GM19397 (cell line): Measurements from ENCODE around the gene FAM83D.

Source experiments
- ATAC-seq: cut with Tn5 transposase; IDR thresholded peaks from one replicate; pipeline ENCODE4 v1.9.1; 2021; ENCODE audit warnings: mild to moderate bottlenecking, moderate library complexity; ENCODE audit not compliant: unreplicated experiment

Gene FAM83D, protein sequence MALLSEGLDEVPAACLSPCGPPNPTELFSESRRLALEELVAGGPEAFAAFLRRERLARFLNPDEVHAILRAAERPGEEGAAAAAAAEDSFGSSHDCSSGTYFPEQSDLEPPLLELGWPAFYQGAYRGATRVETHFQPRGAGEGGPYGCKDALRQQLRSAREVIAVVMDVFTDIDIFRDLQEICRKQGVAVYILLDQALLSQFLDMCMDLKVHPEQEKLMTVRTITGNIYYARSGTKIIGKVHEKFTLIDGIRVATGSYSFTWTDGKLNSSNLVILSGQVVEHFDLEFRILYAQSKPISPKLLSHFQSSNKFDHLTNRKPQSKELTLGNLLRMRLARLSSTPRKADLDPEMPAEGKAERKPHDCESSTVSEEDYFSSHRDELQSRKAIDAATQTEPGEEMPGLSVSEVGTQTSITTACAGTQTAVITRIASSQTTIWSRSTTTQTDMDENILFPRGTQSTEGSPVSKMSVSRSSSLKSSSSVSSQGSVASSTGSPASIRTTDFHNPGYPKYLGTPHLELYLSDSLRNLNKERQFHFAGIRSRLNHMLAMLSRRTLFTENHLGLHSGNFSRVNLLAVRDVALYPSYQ

DNA sequence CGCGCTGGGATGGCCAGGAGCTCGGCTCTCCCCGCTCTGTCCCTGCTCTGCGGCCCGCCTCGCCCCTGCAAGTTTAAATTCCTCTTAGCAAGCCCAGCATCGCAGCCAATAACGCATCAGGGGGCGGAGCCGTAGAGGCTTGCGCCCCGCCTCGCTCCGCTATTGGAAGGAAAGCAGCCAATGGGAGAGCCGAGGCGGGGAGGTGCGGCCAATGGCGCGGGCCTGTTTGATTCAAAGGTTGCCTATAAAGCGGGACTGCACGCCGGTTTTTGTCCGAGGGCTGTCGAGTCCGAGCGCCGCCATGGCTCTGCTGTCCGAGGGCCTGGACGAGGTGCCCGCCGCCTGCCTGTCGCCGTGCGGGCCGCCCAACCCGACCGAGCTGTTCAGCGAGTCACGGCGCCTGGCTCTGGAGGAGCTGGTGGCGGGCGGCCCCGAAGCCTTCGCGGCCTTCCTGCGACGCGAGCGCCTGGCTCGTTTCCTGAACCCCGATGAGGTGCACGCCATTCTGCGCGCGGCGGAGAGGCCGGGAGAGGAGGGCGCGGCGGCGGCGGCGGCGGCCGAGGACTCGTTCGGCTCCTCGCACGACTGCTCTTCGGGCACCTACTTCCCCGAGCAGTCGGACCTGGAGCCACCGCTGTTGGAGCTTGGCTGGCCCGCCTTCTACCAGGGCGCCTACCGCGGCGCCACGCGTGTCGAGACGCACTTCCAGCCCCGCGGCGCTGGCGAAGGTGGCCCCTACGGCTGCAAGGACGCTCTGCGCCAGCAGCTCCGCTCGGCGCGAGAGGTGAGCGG is at the start of gene FAM83D:
Gene FAM83D (plus strand): TSS at position 276 of the 792 bp plus-strand sequence. CDS start 26 bp downstream, at position 302.
- peak; percentile 90 for ATAC-seq

DNA sequence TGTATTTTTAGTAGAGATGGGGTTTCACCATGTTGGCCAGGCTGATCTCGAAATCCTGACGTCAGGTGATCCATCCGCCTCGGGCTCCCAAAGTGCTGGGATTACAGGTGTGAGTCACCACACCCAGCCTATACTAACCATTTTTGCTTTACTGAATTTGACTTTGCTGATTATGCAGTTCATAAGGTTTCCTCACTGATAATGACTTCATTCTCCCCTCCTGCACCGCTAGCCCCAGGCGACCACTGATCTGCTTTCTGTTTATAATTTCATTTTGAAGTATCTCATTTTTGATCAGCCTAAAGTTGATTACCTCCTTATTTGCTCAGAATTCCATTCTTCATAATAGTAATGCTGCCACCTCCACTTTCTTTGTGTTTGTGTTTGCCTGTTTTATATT is 48.7 kb upstream of the FAM83D start:
- no peak for ATAC-seq

DNA sequence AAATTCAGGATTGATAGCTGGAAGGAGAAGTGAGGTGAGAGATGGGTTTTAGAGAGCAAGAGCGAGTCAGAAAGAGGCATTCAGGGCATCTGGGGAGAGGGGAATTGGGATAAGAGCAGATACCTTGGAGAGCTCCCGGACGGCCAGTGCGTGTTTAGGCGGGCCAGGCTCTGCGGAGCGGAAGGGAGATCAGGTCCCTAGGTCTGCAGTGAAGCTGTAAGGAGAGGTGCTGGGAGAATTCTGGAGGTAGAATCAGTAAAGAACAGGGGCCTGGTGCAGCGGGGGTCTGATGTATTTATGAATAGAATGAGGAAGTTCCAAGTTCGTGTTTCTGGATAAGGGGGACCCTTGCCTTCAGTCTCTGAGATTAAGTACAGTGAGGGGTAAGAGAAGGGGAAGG is 47.4 kb upstream of the FAM83D start:
- no peak for ATAC-seq

DNA sequence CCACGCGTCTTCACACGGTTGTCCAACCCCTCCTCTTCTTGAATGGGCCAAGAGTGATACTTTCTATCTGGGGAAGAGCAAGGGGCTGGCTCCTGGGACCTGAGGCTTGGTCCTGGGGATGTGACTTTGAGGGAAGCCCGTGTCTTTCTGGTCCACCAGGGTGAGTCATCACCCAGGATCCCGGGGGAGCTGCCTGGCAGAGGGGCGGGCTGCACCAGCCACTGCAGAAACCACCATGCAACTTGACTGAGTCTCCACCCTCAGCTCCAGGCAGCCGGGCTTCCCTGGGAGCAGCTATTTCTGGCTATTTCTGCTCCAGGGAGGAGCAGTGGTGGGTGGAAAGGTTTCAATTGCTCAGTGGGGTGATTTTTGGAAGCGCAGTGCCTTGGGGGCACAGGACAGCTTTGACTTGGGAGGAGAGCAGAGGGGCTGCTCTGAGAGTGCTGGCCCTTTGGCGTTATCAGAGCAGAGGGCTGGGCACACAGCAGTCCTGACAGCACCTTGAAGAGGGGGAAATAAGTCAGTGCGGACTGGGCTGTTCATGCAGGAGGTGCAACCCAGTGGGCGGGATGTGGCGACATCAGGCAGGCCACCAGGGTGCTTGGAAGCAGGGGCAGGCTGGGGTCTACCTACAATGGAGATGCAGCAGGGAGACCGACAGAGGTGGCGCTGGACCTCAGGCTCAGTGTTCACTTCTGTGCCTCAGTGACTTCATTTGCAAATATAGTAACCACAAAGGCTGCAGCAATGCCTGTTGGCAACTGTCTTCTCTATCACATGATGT is 45.1 kb upstream of the FAM83D start:
- no peak for ATAC-seq

DNA sequence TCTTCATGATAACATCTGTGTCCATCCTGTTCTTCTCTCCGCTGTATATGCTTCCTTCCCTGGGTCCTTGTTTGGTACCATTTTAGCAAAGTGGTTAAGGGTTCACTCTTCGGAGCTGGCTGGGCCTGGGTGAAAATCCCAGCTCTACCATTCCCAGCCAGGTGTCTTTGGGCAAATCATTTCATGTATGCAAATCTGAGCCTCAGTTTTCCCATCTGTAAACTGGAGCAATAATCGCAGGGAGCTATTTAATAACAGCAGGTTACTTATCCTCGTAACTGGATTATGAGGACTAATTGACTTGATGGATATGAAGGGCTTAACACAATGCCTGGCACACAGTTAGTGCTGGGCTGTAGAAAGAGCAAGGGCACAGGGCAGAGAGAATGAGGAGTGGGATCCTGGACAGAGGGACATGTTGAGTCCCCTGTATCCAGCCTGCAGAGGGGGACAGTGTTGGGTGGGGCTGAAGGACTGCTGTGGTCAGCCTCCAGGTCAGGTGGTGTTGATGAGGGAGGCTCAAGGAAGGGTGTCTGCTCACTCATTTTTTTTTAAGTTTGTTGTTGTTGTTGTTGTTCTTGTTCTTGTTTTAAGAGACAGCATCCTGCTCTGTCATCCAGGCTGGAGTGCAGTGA is 44.3 kb upstream of the FAM83D start:
- ATAC-seq, result no peak

DNA sequence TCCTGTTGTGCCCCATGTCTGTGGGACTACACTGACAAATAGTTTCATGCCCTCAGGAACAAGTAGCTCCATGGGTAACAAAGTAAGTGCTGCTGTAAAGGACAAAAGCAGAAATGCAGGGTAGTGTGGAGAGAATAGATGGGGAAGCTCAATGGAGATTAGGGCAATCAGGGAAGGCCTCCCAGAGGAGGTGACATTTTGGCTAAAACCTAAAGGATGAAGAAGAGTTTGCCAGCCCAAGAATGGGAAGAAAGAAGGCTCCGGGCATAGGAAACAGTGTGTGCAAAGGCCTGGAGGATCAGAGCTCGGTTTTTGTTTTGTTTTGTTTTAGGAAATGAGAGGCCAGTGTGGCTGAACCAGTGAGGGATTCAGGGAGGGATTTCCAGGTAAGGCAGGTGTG is 43.6 kb upstream of the FAM83D start:
- ATAC-seq, result no peak

DNA sequence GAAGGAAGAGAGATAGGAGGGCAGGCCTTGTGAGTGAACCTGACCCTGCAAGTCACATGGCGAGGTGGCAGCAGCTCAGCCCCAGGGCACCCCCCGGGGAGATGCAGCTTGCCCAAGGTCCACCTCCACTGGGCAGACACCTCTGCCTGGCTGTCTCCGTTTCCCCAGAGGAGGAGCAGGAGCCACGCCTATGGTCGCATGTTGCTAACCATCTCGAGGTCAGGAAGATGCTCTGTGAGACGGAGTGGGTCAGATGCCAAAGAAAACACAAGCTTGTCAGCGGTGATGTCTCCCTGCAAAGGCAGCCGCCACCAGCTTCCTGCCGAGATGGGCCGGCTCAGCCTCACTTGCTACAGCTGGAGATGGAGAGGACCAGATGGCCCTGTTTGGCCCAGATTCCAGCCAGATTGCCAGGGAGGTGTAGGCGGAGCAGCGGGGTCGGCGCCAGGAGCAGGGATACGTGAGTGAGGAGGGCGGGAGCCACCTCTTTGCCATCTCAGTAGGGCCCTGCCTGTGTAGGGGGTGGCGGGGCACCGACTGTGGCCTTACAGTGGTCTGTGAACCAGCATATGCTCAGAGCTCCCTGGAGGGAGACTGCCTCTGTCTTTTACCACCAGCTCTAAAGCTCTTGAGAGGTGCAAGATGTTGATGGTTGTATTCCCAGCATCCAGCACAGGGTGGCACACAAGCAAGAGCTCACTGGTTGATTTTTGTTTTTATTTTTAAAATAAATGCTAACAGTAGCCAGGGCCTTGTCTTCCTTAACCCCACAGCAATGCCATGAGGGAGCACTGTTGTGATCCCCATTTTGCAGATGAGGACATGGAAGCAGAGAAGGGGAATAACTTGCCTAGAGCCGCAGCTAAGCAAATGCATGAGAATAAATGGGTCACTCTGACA is 42.9 kb upstream of the FAM83D start:
- ATAC-seq, result no peak

DNA sequence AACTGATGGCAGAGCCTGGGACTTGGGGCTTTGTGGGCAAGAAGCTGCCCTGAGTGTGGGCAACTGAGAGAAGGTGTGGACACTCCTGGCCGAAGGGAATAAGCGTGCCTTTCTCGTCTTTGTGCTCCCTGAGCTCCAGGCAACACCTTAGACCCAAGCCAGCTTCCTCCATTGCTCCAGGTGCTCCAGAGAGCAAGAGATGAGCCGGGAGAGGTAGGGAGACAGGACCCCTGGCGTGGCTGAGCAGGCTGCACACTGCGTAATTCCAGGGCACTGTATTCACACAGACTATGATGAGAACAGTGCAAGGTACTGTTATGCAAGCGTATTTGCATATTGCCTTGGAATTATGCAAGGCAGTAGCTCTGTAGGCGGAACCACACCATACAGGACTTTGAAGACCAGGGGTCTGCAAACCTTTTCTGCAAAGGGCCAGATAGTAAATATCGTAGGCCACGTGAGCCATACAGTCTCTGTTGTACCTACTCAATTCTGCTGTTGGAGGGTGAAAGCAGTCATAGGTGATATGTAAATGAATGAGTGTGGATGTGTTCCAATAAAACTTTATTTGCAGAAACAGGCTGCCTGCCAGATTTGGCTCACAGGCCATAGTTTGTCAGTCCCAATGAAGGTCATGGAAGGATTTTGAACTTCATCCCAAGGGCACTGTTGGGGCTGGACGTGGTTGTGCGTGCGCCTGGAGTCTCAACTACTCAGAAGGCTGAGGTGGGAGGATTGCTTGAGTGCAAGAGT is 42.1 kb upstream of the FAM83D start:
- no peak for ATAC-seq

DNA sequence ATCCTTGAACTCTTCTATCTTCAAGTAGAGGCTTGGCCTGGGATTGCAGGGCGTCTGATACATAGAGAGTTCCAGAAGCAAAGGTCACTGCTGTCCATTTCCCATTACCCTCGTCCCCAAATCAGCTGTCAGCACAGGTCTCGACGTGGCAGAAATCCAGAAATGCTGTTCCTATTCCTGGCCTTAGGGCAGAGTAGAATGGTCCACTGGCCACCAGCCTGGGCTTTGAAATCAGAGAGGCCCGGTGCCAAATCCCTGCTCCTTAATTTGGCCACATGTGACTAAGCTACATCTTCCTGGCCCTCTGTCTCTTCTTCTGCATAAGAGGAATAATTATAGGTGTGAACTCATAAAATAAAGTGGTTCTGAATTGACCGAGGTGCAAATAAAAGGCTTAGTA is 40.9 kb upstream of the FAM83D start:
- no peak for ATAC-seq

DNA sequence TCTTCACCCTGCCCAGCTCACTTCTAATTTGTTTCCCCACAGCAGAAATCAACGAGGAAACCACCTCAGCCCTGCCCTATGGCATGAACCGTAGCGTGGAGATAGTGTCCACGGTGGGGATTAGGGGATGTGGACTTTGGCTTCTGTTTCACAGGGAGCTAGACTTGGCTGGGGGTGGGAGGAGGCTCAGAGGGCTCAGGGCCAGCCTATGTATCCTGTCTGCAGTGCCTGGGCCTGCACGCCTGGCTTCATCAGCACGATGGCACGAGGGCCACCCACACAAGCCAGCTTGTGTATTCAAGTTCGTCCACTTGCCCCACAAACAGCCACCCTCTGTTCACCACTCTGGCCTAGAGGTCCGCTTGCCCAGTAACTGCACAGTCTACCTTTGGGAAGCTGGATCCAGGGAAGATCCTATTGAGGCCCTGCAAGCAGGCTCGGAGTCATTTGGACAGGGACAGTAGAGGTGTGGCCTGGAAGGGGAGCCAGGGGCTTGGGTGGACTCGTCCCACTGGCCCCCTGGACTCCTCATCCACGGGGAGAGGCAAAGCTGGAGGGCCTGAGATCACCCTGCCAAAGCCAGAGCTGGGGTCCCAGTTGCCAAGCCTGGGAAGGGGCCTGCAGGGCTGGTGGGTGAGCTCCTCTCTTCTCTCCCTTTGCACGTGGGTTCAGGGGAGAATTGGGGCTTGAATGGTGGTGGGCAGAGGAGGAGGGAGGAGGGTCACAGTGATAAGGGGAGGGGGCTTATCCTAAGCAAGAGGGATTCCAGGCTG is 38.0 kb upstream of the FAM83D start:
- ATAC-seq, result no peak

DNA sequence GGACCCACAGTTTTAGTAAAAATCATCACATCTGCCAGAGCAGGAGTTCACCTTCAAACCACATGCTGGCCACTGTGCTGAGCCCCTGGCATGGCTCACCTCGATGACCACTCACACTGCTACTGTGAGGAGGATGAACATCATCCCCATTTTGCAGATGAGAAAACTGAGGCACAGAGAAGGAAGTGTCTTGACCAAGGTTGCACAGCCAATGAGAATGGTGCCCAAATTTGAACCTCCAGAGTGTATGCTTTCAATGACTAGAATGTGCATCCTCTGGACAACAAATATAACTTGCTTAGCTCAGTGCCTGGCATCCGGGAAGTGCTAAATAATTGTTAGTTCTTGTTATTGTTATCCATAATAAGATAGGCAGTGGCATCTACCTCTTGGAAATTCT is 37.2 kb upstream of the FAM83D start:
- no peak for ATAC-seq

DNA sequence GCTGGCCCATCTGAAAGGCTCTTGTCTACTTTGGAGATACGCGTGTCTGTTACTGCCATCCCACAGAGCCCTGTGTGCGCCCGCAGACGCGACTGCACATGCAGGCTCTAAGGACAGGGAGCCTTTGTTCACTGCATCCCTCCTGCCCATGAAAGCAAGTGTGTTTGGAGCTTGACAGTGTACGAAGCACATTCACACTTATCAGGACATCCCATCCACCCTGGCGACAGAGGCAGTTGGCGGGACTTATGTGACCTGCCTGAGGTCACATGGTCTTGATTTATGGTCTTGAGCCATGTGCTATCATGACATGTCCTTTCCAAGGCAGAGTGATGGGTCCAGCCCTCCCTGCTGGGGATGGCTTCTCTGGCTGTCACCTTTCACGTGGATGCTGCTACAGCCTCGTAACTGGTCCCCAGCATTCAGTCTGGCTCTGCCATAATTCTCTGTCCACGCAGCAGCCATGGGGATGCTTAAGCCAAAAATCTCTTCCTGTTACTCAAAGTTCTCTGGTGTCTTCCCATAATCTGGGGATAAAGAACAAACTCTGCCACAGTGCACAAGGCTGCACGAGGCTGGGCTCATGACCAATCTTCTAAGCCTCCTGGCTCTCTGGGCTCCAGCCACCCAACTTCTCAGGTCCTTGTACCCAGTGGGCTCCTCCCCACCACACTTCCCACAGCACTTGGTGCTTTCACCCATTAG is 36.3 kb upstream of the FAM83D start:
- no peak for ATAC-seq

DNA sequence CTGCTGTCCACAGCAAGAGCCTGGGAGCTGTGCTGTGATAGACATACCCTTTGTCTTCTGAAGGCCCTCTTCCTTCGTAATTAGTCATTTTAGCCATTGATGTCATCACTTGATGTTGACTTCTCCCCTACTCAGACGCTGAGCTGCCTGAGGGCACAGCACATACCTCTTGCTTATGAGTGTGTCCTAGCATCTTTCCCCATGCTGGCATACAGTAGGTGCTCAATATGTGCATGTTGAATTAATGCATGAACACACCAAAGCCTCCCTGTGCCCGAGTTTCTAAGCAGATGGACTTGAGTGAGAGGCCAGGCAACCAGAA is 35.8 kb upstream of the FAM83D start:
- ATAC-seq, result no peak

DNA sequence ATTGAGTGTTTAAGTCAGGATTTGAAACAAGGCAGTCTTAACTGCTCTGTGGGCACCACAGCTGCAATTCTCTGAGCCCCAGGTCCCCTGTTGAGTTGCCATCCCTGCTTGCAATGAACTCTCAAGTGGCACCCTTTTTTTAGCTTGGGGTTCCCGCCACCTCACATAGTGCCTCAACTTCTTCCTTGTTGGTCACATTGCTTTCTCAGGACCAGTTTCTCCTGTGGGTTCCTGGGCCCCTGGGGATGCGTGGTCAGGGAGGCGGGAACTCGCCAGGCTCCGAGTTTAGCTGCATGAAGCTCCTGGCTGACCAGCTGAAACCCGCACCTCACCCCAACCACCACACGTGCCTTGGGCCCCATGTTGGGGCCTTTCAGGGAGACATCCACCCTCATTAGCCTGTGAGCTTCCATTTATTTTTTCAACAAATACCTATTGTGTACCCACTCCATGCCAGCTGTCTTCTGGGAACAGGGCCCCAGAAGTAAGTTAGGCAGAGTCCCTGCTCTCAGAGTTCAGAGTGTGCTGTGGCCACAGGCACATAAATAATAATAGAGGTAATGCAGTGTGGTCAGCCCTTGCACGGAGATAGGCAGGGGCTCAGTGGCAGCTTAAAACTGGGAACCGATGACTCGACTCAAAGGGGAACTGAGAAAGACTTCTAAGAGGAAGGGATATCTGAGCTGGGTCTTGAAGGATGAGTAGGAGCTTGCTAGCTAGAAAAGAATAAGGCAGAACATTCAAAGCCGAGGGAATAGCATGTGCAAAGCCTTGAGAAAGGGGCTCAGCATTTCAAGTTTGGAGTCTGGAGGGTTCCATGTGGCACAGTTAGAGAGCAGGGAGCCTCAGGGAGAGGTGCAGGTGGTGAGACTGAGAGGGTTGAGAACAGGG is 33.9 kb upstream of the FAM83D start:
- no peak for ATAC-seq

DNA sequence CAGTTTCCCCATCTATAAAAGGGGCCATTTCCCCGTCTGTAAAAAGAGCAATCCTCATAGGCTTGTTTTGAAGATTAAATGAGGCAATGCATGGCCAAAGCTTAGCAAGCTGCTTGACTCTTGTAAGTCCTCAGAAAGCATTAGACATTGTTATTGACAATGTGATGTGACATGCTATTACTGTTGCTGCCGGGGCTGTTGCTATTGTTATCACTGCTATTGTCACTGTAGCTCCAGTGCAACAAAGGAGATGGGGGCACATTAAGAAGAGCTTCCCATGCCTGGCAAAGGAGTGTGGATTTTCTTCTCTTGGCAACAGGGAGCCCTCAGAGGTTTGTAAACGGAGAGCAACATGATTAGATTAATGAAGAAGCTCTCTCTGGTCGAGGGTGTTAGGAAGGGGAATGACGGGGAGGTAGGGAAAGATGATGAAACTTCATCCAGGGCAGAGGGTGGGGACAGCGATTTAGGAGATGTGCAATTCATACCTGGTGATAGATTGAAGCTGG is 33.1 kb upstream of the FAM83D start:
- ATAC-seq, result no peak

DNA sequence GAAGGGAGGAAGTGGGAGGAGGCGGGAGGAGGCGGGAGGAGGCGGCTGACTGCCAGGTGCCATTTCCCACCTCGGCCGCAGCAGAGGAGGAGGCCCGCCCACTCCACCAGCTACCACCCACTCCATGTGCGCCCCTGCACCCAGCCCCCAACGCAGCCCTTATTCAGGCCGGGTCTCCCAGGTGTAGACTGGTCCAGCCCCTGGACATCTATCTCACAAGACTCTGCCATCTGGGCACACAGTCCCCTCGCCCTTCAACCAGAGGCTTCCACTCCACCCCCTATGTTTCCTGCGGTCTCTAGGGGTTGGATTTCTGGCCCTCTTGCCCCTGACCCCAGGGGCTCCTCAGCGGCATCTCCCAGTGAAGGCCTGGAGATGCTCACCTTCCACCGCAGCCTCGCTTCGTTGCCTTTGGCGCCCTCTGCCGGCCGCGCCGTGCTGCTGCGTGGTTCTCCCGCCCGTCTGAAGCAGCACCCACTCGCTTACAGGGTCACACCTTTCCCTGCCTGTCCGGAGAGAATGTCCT is 32.6 kb upstream of the FAM83D start:
- peak; percentile 46 for ATAC-seq
